Stomach (tissue), 9 donors: ENCODE measurements around the gene DACH1. TPM values are rescaled to one million over a fixed set of nuclear protein-coding genes. Genes with fewer than 3 reads are reported as not detected.

Source experiments
- DNase-seq, 2 donors: peaks; one replicate each; pipeline versions ENCODE4 v3.0.0 to v3.0.0-alpha.2; 2013 to 2019
- H3K27ac ChIP-seq, 5 donors: fragments of 200-600 bp in 4 of 5; sonication (generic) in 4 of 5; one replicate each; pipeline ENCODE4 v1.5.1; 2013 to 2019; ENCODE audit warnings: mild to moderate bottlenecking in 1 of 5, moderate library complexity in 1 of 5
- H3K27me3 ChIP-seq, 3 donors: fragments of 200-600 bp; sonication (generic); one replicate each; pipeline ENCODE4 v1.5.1; 2017 to 2019; ENCODE audit warnings: mixed run types in 1 of 3
- H3K36me3 ChIP-seq, 4 donors: fragments of 200-600 bp; sonication (generic); 1 replicate in 3 of 4; 2 replicates in 1 of 4; pipeline ENCODE4 v1.5.1; 2016 to 2019
- H3K4me1 ChIP-seq, 4 donors: fragments of 200-600 bp; sonication (generic); one replicate each; pipeline ENCODE4 v1.5.1; 2016 to 2019
- H3K4me3 ChIP-seq, 4 donors: fragments of 200-600 bp; sonication (generic) in 3 of 4; one replicate each; pipeline ENCODE4 v1.5.1; 2016 to 2019; ENCODE audit warnings: mild to moderate bottlenecking in 1 of 4
- H3K9me3 ChIP-seq, 4 donors: fragments of 200-600 bp; sonication (generic); one replicate each; pipeline ENCODE4 v1.5.1; 2016 to 2019
- EP300 ChIP-seq: sonication (generic); formaldehyde crosslinking; IDR thresholded peaks from one replicate; pipeline ENCODE4 v1.6.1; 2017; ENCODE audit warnings: antibody characterized with exemption
- POLR2A ChIP-seq, 4 donors: fragments of 450-650 bp; IDR thresholded peaks; one replicate each; pipeline ENCODE4 v1.6.1; 2016; ENCODE audit warnings: antibody characterized with exemption in 4 of 4, control low read depth in 2 of 4, mild to moderate bottlenecking in 1 of 4, moderate library complexity in 1 of 4
- POLR2AphosphoS5 ChIP-seq, 3 donors: sonication (generic); formaldehyde crosslinking; IDR thresholded peaks; one replicate each; pipeline ENCODE4 v1.6.1; 2016; ENCODE audit warnings: antibody characterized with exemption in 3 of 3
- WGBS, 5 donors: extraction: QIAGEN DNeasy Blood & Tissue Kit in 3 of 5; methylation state at CpG; one replicate each; pipeline versions ENCODE4 v1.1.5 to v1.1.7; 2013 to 2018; 5-methylcytosine and 5-hydroxymethylcytosine counted together
- intact Hi-C: fragments of 100-400 bp; cut with DNase I; formaldehyde crosslinking; loops from one replicate; pipeline ENCODE4 v1.15.1; 2023; ENCODE audit warnings: low total_unique reads
- polyA plus RNA-seq, 3 donors: library from polyadenylated mRNA; stranded (reverse); fragments of 200-250 nt; gene quantifications; one replicate each; pipeline ENCODE4 v1.2.3, GENCODE V29; 2013
- total RNA-seq, 5 donors: library from RNA; depleted of rRNA; stranded (reverse); fragments of >200 nt; gene quantifications; one replicate each; pipeline versions ENCODE4 v1.1.0 to v1.2.3, GENCODE V29; 2014 to 2016
- TF ChIP-seq, protein P1 (sequence below), 7 experiments: fragments of 450-650 bp in 4 of 7; fragments of 200-600 bp in 3 of 7; sonication (generic) in 3 of 7; IDR thresholded peaks; one replicate each; pipeline ENCODE4 v1.5.1; 2016 to 2019; ENCODE audit warnings: antibody characterized with exemption in 7 of 7, control low read depth in 2 of 7, mild to moderate bottlenecking in 1 of 7
- donor health status: healthy with polysubstance abuse.
- donor health status: Bipolar disorder and iron deficiency.
- donor health status: healthy.

The DACH1 gene
- total and polyA plus RNA-seq, 8 donors, result 0.28 to 9.4 (median 2.9) TPM; not detected in 1

DNA sequence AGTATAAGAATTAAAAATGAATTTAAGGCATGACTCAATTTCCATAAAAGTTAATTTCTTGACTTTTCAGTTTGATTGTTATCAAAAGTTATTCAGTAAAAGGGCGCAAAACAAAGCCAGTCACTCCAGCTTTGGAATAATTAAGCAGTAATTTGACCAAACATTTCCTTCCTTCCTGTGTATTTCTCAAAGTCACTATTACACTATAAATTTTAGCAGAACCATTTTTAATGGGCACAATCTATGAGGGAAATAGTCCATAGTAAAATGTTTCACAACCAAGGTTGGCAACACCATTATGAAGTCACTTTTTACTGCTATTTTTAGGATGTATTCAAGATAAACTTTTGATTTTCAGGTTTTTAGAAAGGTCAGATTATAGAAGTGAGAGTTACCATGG is 91.0 kb downstream of the DACH1 start:
- intact Hi-C loops, result no loop called here
- Histone ChIP-seq H3K4me3 (no peak overlapping the region), H3K27me3 (no peaks in the 10 kb centered on the region), H3K27ac (no peak overlapping the region), H3K36me3 (no peaks in the 10 kb centered on the region), H3K4me1 (no peaks in the 10 kb centered on the region), H3K9me3 (no peaks in the 10 kb centered on the region)
- TF ChIP-seq POLR2AphosphoS5 (IDR thresholded peaks at IDR 0.05), result no peak
- no peak for TF ChIP-seq POLR2A (IDR thresholded peaks at IDR 0.05)
- TF ChIP-seq, protein P1, sequence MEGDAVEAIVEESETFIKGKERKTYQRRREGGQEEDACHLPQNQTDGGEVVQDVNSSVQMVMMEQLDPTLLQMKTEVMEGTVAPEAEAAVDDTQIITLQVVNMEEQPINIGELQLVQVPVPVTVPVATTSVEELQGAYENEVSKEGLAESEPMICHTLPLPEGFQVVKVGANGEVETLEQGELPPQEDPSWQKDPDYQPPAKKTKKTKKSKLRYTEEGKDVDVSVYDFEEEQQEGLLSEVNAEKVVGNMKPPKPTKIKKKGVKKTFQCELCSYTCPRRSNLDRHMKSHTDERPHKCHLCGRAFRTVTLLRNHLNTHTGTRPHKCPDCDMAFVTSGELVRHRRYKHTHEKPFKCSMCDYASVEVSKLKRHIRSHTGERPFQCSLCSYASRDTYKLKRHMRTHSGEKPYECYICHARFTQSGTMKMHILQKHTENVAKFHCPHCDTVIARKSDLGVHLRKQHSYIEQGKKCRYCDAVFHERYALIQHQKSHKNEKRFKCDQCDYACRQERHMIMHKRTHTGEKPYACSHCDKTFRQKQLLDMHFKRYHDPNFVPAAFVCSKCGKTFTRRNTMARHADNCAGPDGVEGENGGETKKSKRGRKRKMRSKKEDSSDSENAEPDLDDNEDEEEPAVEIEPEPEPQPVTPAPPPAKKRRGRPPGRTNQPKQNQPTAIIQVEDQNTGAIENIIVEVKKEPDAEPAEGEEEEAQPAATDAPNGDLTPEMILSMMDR (IDR thresholded peaks at IDR 0.05), result no peak
- TF ChIP-seq EP300, result no peak
- DNase-seq, result no peak
- 79 to 92% (median 82%) methylated on average over 1 of the region's 1 CpG for WGBS, 5 donors

DNA sequence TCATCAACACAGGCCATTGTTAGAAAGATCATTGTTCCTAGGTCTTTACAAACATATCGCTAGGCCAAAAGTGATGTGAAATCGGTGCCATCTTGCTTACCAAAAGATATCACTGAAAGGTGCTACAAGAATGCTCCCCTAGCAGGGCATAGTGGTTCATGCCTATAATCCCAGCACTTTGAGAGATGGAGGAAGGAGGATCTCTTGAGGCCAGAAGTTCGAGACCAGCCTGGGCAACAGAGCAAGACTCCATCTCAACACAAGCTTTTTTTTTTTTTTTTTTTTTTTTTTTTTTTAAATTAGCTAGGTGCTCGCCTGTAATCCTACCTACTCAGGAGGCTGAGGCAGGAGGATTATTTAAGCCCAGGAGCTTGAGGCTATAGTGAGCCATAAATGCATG is 92.1 kb downstream of the DACH1 start:
- no peak overlapping the region for H3K4me3 ChIP-seq
- no peak for DNase-seq
- intact Hi-C loops, result no loop called here
- H3K9me3 ChIP-seq, result no peaks in the 10 kb centered on the region
- H3K27ac ChIP-seq, result no peak overlapping the region
- no peaks in the 10 kb centered on the region for H3K4me1 ChIP-seq
- TF ChIP-seq POLR2A (IDR thresholded peaks at IDR 0.05) (no peak), POLR2AphosphoS5 (IDR thresholded peaks at IDR 0.05) (no peak), EP300 (no peak)
- TF ChIP-seq, protein P1 (IDR thresholded peaks at IDR 0.05), result no peak
- no peaks in the 10 kb centered on the region for H3K27me3 ChIP-seq
- no peaks in the 10 kb centered on the region for H3K36me3 ChIP-seq
- 81 to 96% (median 87%) methylated on average over 4 of the region's 4 CpGs for WGBS, 5 donors

DNA sequence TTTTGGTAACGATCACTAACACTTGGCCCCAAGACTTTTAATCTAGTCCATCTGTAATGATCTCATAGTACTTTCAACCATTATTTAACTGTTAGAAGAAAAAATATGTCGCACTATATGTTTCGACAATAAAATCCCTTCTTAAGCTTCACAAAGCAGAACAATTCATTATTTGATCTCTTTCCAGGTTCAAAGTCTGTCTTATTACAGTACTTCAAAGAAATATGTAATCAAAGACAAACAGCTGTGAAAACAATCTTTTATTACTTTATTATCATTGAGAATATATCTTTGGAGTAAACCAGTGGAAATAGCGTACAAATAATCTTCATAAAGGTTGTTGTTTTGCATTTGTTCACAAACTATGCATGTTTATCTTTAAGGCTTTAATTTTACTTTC is 93.5 kb downstream of the DACH1 start:
- Histone ChIP-seq H3K36me3 (no peaks in the 10 kb centered on the region), H3K4me3 (no peak overlapping the region), H3K4me1 (no peaks in the 10 kb centered on the region), H3K9me3 (no peaks in the 10 kb centered on the region), H3K27ac (no peak overlapping the region), H3K27me3 (no peaks in the 10 kb centered on the region)
- DNase-seq, result no peak
- intact Hi-C loops, result no loop called here
- TF ChIP-seq POLR2A (IDR thresholded peaks at IDR 0.05), result no peak
- TF ChIP-seq EP300, result no peak
- no peak for TF ChIP-seq POLR2AphosphoS5 (IDR thresholded peaks at IDR 0.05)
- TF ChIP-seq, protein P1 (IDR thresholded peaks at IDR 0.05), result no peak
- WGBS, 5 donors, result 25 to 52% (median 35%) methylated on average over 4 of the region's 4 CpGs

DNA sequence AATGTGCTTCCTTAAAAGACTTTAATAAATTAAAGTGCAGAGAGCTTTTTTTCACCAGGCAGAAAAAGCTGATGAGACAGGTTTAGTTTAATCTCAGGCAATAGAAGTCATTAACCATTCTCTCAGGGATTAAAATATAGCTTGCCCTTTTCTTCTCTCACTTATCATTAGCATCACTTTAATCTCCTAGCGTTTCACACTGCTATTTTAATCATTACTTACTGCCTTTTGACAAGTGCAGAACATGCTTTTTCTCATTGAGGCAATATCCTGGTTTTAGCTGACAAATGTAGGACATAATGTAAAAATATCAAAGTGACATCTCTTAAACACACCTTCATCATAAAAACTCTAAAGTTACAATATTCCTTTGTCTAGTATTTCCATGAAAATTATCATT is 94.6 kb downstream of the DACH1 start:
- Histone ChIP-seq H3K27me3 (no peaks in the 10 kb centered on the region), H3K9me3 (no peaks in the 10 kb centered on the region), H3K4me1 (no peaks in the 10 kb centered on the region), H3K4me3 (no peak overlapping the region), H3K27ac (no peak overlapping the region), H3K36me3 (no peaks in the 10 kb centered on the region)
- no peak for DNase-seq
- intact Hi-C loops, result no loop called here
- TF ChIP-seq POLR2A (IDR thresholded peaks at IDR 0.05) (no peak), EP300 (no peak)
- WGBS, 5 donors, result 7 to 22% (median 18%) methylated on average over 1 of the region's 1 CpG

DNA sequence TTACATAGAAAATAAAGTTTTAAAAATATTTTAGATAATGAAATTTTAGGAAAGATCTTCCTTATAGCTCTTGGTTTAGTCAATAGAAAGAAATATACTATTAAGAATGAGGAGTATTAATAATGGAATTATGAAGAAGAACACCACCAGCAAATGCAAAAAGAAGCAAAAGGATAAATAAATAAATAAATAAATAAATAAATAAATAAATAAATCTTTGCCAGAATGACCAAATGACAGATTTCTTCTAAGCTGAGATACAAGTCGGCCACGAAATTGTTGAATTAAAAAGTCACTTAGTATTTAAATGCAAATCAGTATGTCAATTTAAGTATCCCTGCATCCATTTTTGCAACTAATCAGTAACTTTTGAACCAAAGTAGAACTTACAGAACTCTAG is 95.9 kb downstream of the DACH1 start:
- no peaks in the 10 kb centered on the region for H3K36me3 ChIP-seq
- H3K4me1 ChIP-seq, result no peaks in the 10 kb centered on the region
- DNase-seq, result no peak
- H3K27me3 ChIP-seq, result no peaks in the 10 kb centered on the region
- TF ChIP-seq POLR2AphosphoS5 (IDR thresholded peaks at IDR 0.05), result no peak
- TF ChIP-seq, protein P1 (IDR thresholded peaks at IDR 0.05), result no peak
- no peak for TF ChIP-seq POLR2A (IDR thresholded peaks at IDR 0.05)
- no peak for TF ChIP-seq EP300
- no peak overlapping the region for H3K4me3 ChIP-seq
- no peak overlapping the region for H3K27ac ChIP-seq
- no peaks in the 10 kb centered on the region for H3K9me3 ChIP-seq
- intact Hi-C loops, result no loop called here
- WGBS, 5 donors, result 89 to 96% (median 92%) methylated on average over 2 of the region's 2 CpGs
